MM.1S (cell line): Measurements from ENCODE around the gene APLNR.

Experiments
- CTCF ChIP-seq: fragments of 300-600 bp; sonication (generic); IDR thresholded peaks from 2 replicates; pipeline ENCODE4 v1.5.1; 2016; ENCODE audit warnings: antibody characterized with exemption, low read length, mixed read lengths
- EZH2 ChIP-seq: fragments of 300-600 bp; sonication (generic); optimal IDR thresholded peaks from 2 replicates; pipeline ENCODE3; 2017; ENCODE audit warnings: low read depth, mild to moderate bottlenecking, antibody characterized with exemption, low read length, mixed read lengths
- EZH2phosphoT487 ChIP-seq: fragments of 300-600 bp; sonication (generic); IDR thresholded peaks from 2 replicates; pipeline ENCODE4 v1.6.1; 2018; ENCODE audit warnings: antibody characterized with exemption, low read length

- TF ChIP-seq CTCF: no peak
- TF ChIP-seq EZH2: no peak
- no peak for TF ChIP-seq EZH2phosphoT487
Observed at GRCh38 chr11:57191311-57192219, 45.5 kb downstream of the APLNR start.
